ENCODE results near the gene CYP3A7.
"Not testable (repeated sequence)": the region's sequence is repeated elsewhere in the genome, so short reads cannot be mapped to it uniquely, and the experiment has no call there.

Gene CYP3A7

GRCh38 chr7:99669782-99670181 is 65.2 kb downstream of the CYP3A7 start:
- DNase-seq (ENCODE audit: low read depth in 2 of 2): no peak

DNA sequence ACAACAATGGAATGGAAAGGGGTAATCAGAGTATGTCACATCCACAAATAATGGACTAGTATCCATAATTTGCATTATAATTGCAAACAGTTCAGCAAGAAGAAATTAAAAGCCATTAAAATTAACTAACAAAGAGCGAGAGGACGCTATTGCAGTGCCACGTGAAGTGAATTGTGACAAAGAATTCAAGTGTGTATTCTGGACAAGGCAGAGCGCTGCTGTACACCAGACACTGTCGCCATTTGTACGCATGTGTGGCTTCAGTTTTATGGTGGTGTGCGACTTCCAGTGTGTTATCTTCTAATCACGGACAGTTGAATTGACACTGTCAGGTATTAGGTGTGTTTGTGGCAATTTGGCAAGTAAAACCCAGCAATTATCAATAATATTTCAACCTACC is 66.5 kb downstream of the CYP3A7 start:
- no peak for DNase-seq (ENCODE audit: low read depth in 2 of 2)

DNA sequence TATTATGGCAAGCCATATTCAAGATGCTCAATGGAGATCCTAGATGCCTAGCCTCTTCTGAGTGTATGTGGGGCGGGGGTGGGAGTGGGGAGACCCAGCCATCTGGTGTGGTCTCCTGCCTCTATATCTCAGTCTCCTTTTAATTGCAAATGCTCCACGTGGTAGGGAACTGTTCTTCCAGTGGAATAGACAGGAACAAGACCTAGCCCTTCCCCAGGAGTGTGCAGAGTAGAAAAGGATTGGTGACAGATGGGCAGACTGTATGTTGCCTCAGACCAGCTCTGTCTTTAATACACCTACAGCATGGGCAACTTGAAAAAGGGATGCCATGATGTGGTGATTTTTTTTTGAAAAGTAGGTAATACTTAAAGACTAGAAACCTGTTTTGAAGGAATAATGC is 67.8 kb downstream of the CYP3A7 start:
- no peak for DNase-seq (ENCODE audit: low read depth in 2 of 2)

- DNase-seq (ENCODE audit: low read depth in 2 of 2): no peak
These were observed 69.0 kb downstream of the CYP3A7 start for GRCh38 chr7:99666013-99666395.

GRCh38 chr7:99665312-99666012 is 69.5 kb downstream of the CYP3A7 start:
- DNase-seq (ENCODE audit: low read depth in 2 of 2): no peak

DNA sequence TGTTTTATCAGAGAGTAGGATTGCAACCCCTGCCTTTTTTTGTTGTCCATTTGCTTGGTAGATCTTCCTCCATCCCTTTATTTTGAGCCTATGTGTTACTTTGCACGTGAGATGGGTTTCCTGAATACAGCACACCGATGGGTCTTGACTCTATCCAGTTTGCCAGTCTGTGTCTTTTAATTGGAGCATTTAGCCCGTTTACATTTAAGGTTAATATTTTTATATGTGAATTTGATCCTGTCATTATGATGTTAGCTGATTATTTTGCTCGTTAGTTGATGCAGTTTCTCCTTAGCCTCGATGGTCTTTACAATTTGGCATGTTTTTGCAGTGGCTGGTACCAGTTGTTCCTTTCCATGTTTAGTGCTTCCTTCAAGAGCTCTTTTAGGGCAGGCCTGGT is 77.1 kb downstream of the CYP3A7 start:
- DNase-seq (ENCODE audit: low read depth in 2 of 2): not testable (repeated sequence)

Measured in stimulated activated CD8-positive, alpha-beta memory T cell treated with anti-CD3 and anti-CD28 coated beads, Interleukin-2, amount 100 ng/mL, for 1 hour (primary cell).